Kidney (tissue), 14 donors: Measurements from ENCODE around the gene HNRNPLL. TPM values are rescaled to one million over a fixed set of nuclear protein-coding genes. Genes with fewer than 3 reads are reported as not detected.
A peak's percentile ranks its signal among the peaks of the same experiment; 100 is the strongest.

Experiments used
- DNase-seq, 5 donors: peaks; one replicate each; pipeline ENCODE4 v3.0.0-alpha.2; 2013 to 2020
- FAIRE-seq: peaks from 2 replicates; lab custom pipeline; 2012; peaks lifted over from hg19 to GRCh38; lab: Jason Lieb, UNC
- H3K27ac ChIP-seq, 2 donors: one replicate each; pipeline ENCODE4 v1.7.0; 2013; ENCODE audit warnings: low read depth in 2 of 2, low read length in 2 of 2, inconsistent platforms in 1 of 2
- H3K27me3 ChIP-seq: one replicate; pipeline ENCODE4 v1.7.1; 2013; ENCODE audit warnings: low read length, inconsistent platforms; ENCODE audit not compliant: control insufficient read depth, insufficient read depth
- H3K36me3 ChIP-seq, 3 donors: one replicate each; pipeline versions ENCODE4 v1.7.0 to v1.7.1; 2013; ENCODE audit warnings: low read length in 3 of 3, control low read depth in 1 of 3, inconsistent platforms in 1 of 3; ENCODE audit not compliant: insufficient read depth in 3 of 3, control insufficient read depth in 2 of 3
- H3K4me1 ChIP-seq, 3 donors: one replicate each; pipeline versions ENCODE4 v1.7.0 to v1.7.1; 2013; ENCODE audit warnings: low read length in 3 of 3, inconsistent platforms in 1 of 3, low read depth in 1 of 3; ENCODE audit not compliant: control insufficient read depth in 2 of 3, insufficient read depth in 2 of 3
- H3K4me3 ChIP-seq, 3 donors: one replicate each; pipeline versions ENCODE4 v1.7.0 to v1.8.1; 2013; ENCODE audit warnings: low read length in 3 of 3, control low read depth in 1 of 3, inconsistent platforms in 1 of 3
- H3K9ac ChIP-seq, 3 donors: one replicate each; pipeline versions ENCODE4 v1.7.0 to v1.7.1; 2013; ENCODE audit warnings: low read length in 3 of 3, control low read depth in 1 of 3, inconsistent platforms in 1 of 3
- H3K9me3 ChIP-seq, 3 donors: one replicate each; pipeline versions ENCODE4 v1.7.0 to v1.7.1; 2013; ENCODE audit warnings: low read length in 3 of 3, control low read depth in 1 of 3, inconsistent platforms in 1 of 3; ENCODE audit not compliant: control insufficient read depth in 2 of 3, insufficient read depth in 1 of 3
- intact Hi-C: fragments of 100-400 bp; cut with DNase I; formaldehyde crosslinking; loops from one replicate; pipeline ENCODE4 v1.11.1; 2022
- polyA plus RNA-seq: library from polyadenylated mRNA; stranded (reverse); fragments of 350-450 nt; fragmentation: Illumina TruSeq; extraction: RNeasy Lipid Tissue Mini Kit (QIAGEN cat#74804); gene quantifications from one replicate; pipeline ENCODE4 v1.2.3, GENCODE V29; 2014; ENCODE audit warnings: low read depth, low replicate concordance; ENCODE audit not compliant: insufficient read depth
- total RNA-seq: library from RNA; stranded (reverse); fragmentation: NEBNext Ultra II Directional; extraction: Animal tissue kit (Norgen Biotek cat#: 25700); gene quantifications from one replicate; pipeline ENCODE4 v1.2.1, GENCODE V29; 2021
- TF ChIP-seq, protein P1 (sequence below): IDR thresholded peaks from 3 replicates; pipeline ENCODE4 v1.5.1; 2012; ENCODE audit warnings: mild to moderate bottlenecking, moderate library complexity, borderline replicate concordance; ENCODE audit not compliant: insufficient read depth; ENCODE audit errors: extremely low read depth
- donor health status: control.
- donor health status: control.
- donor health status: control.
- donor health status: control.
- donor health status: control.
- donor health status: DM: yes; HTN: yes; CAD: no.
- donor health status: Normal renal cell carcinoma (clear cell type).

HNRNPLL gene
- total and polyA plus RNA-seq, 2 donors from 2014 or later, result 15.5 to 51.0 TPM

GRCh38 chr2:38598991-38599295 is 3.8 kb downstream of the HNRNPLL start:
- TF ChIP-seq, protein P1, sequence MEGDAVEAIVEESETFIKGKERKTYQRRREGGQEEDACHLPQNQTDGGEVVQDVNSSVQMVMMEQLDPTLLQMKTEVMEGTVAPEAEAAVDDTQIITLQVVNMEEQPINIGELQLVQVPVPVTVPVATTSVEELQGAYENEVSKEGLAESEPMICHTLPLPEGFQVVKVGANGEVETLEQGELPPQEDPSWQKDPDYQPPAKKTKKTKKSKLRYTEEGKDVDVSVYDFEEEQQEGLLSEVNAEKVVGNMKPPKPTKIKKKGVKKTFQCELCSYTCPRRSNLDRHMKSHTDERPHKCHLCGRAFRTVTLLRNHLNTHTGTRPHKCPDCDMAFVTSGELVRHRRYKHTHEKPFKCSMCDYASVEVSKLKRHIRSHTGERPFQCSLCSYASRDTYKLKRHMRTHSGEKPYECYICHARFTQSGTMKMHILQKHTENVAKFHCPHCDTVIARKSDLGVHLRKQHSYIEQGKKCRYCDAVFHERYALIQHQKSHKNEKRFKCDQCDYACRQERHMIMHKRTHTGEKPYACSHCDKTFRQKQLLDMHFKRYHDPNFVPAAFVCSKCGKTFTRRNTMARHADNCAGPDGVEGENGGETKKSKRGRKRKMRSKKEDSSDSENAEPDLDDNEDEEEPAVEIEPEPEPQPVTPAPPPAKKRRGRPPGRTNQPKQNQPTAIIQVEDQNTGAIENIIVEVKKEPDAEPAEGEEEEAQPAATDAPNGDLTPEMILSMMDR, result no peak
- Histone ChIP-seq H3K27me3 (no peaks in the 10 kb centered on the region), H3K27ac (no peak overlapping the region), H3K4me1 (peaks cover 4 to 25% (median 7%) of the 10 kb centered on the region in 3 donors), H3K9ac (no peak overlapping the region), H3K9me3 (no peaks in the 10 kb centered on the region), H3K4me3 (no peak overlapping the region), H3K36me3 (no peaks in the 10 kb centered on the region)
- peak in 1 of 5 donors; percentile 19 for DNase-seq
- intact Hi-C loops, result no loop called here
- FAIRE-seq, result no peak

- Histone ChIP-seq H3K36me3 (no peaks in the 10 kb centered on the region), H3K9me3 (no peaks in the 10 kb centered on the region), H3K9ac (no peak overlapping the region), H3K4me1 (peaks cover 4 to 22% (median 7%) of the 10 kb centered on the region in 3 donors), H3K27me3 (no peaks in the 10 kb centered on the region), H3K4me3 (no peak overlapping the region), H3K27ac (no peak overlapping the region)
- intact Hi-C loops, result no loop called here
- no peak for FAIRE-seq
- TF ChIP-seq, protein P1, result no peak
- DNase-seq, result no peak
Observed at GRCh38 chr2:38598200-38598990, 4.3 kb downstream of the HNRNPLL start.

GRCh38 chr2:38597115-38597514 is 5.6 kb downstream of the HNRNPLL start:
- TF ChIP-seq, protein P1, result no peak
- no peak for DNase-seq
- H3K27ac ChIP-seq, result no peak overlapping the region
- intact Hi-C loops, result no loop called here
- H3K36me3 ChIP-seq, result no peaks in the 10 kb centered on the region
- FAIRE-seq, result no peak
- H3K9ac ChIP-seq, result no peak overlapping the region
- peaks cover 4 to 22% (median 7%) of the 10 kb centered on the region in 3 donors for H3K4me1 ChIP-seq
- no peaks in the 10 kb centered on the region for H3K9me3 ChIP-seq
- no peak overlapping the region for H3K4me3 ChIP-seq
- H3K27me3 ChIP-seq, result no peaks in the 10 kb centered on the region
